ENCODE data around the gene RALGAPA2.

GRCh38 chr20:20393207-20394120 is 319.0 kb downstream of the RALGAPA2 start:
- no peak for TF ChIP-seq EZH2phosphoT487 (IDR thresholded peaks at IDR 0.05; ENCODE audit: insufficient read depth, low read depth)
- no peak for TF ChIP-seq EZH2 (IDR thresholded peaks at IDR 0.05; ENCODE audit: insufficient read depth, poor library complexity, severe bottlenecking)

Data from GM23248 (cell line).